PC-3 (cell line): ENCODE results near the gene CCBE1.

Source experiments
- CTCF ChIP-seq: fragments of 300-600 bp; sonication (generic); conservative IDR thresholded peaks from 2 replicates; pipeline ENCODE4 v1.5.1; 2017; ENCODE audit warnings: antibody characterized with exemption, low read depth, mild to moderate bottlenecking, low read length
- EZH2 ChIP-seq: fragments of 300-600 bp; sonication (generic); IDR thresholded peaks from one replicate; pipeline ENCODE4 v1.6.1; 2017; ENCODE audit warnings: antibody characterized with exemption, mild to moderate bottlenecking, low read length; ENCODE audit not compliant: unreplicated experiment
- EZH2phosphoT487 ChIP-seq: fragments of 300-600 bp; sonication (generic); IDR thresholded peaks from 2 replicates; pipeline ENCODE4 v1.6.1; 2018; ENCODE audit warnings: mild to moderate bottlenecking, antibody characterized with exemption, low read length, borderline replicate concordance

DNA sequence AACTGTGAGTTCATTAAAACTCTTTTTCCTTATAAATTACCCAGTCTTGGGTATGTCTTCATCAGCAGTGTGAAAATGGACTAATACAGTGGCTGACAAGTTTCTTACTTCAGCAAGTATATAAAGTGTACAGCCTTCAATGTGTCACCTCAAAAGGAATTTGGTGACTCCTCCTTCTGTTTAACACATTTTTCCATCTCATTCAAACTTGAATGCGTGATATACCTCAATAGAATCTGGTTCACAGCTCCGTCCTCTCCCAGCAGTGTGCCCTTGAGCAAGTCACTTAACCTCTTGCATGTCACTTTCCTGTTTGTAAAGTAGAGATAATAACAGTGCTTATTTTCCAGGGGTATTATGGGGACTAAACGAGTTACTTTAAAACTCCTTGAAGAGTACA is 159.6 kb downstream of the CCBE1 start:
- TF ChIP-seq CTCF (no peak), EZH2phosphoT487 (no peak), EZH2 (no peak)
